HCT116 (cell line): ENCODE measurements around the gene SRSF7. TPM values are rescaled to one million over a fixed set of nuclear protein-coding genes. Genes with fewer than 3 reads are reported as not detected.
A peak's percentile ranks its signal among the peaks of the same experiment; 100 is the strongest.
"Not testable (repeated sequence)": the region's sequence is repeated elsewhere in the genome, so short reads cannot be mapped to it uniquely, and the experiment has no call there.

Experiments
- ATAC-seq: fragments of 200-7000 bp; cut with Tn5 transposase; 2 replicates; pipeline ENCODE4 v1.9.1; 2020; ENCODE audit warnings: mild to moderate bottlenecking, moderate library complexity
- BruUV-seq: library from RNA; stranded (reverse); fragments of 400-500 nt; replicated peaks from 2 replicates; lab custom pipeline; 2021; lab: Mats Ljungman, UMichigan
- CTCF ChIA-PET: fragments of 300-600 bp; sonication (Branson Sonifier 250); formaldehyde crosslinking; loops from one replicate; lab custom pipeline; 2021; ENCODE audit warnings: antibody characterized with exemption; lab: Charles Lee
- POLR2A ChIA-PET: fragments of 300-600, 350-600 bp; sonication (Branson Sonifier 250); formaldehyde crosslinking; loops from one replicate; lab custom pipeline; 2021; ENCODE audit warnings: antibody characterized with exemption; lab: Charles Lee
- RAD21 ChIA-PET, 2 experiments: fragments of 300-600 bp; sonication (Branson Sonifier 250); formaldehyde crosslinking; loops; one replicate each; lab custom pipeline; 2023; ENCODE audit warnings: low total read pairs in 2 of 2; ENCODE audit not compliant: uncharacterized antibody in 2 of 2, unreplicated experiment in 2 of 2, low non-redundant PET in 1 of 2; lab: Charles Lee
- DNase-seq: peaks from one replicate; pipeline ENCODE4 v3.0.0-alpha.2; 2010; ENCODE audit warnings: low read depth, low spot score
- H2AFZ ChIP-seq: fragments of 200-600 bp; shearing (Covaris generic), sonication (generic); 2 replicates; pipeline ENCODE4 v1.6.1; 2017; ENCODE audit warnings: low read depth, mixed run types, mixed read lengths, antibody characterized with exemption, low read length; ENCODE audit not compliant: poor library complexity, severe bottlenecking
- H3K27ac ChIP-seq: 2 replicates; pipeline ENCODE4 v1.5.1; 2012; ENCODE audit warnings: low read depth, low read length
- H3K27me3 ChIP-seq: fragments of 200-600 bp; sonication (generic); 2 replicates; pipeline ENCODE4 v1.6.1; 2016; ENCODE audit warnings: mixed run types, low read length, mixed read lengths; ENCODE audit not compliant: insufficient read depth
- H3K36me3 ChIP-seq, 2 experiments: fragments of 200-500 bp in 1 of 2; fragments of 200-600 bp in 1 of 2; sonication (Bioruptor generic) in 1 of 2; sonication (generic) in 1 of 2; 2 replicates each; pipeline versions ENCODE4 v1.5.1 to v1.6.1; 2014 to 2016; ENCODE audit warnings: low read length in 2 of 2, inconsistent platforms in 1 of 2, mixed read lengths in 1 of 2, mixed run types in 1 of 2; ENCODE audit not compliant: insufficient read depth in 2 of 2, control insufficient read depth in 1 of 2
- H3K4me1 ChIP-seq, 2 experiments: fragments of 200-600 bp in 1 of 2; sonication (generic) in 1 of 2; 2 replicates each; pipeline versions ENCODE4 v1.5.1 to v1.6.1; 2012 to 2017; ENCODE audit warnings: low read length in 2 of 2, inconsistent platforms in 1 of 2, mild to moderate bottlenecking in 1 of 2, mixed read lengths in 1 of 2, mixed run types in 1 of 2, moderate library complexity in 1 of 2; ENCODE audit not compliant: insufficient read depth in 2 of 2, control insufficient read depth in 1 of 2
- H3K4me2 ChIP-seq: fragments of 200-600 bp; sonication (generic); 2 replicates; pipeline ENCODE4 v1.6.1; 2017; ENCODE audit warnings: mixed run types, low read length, mixed read lengths
- H3K4me3 ChIP-seq, 2 experiments: fragments of 200-600 bp in 1 of 2; sonication (generic) in 1 of 2; replicated peaks in 1 of 2; 2 replicates each; pipeline ENCODE4 v1.5.1; 2011 to 2016; ENCODE audit warnings: low read length in 2 of 2, control low read depth in 1 of 2, low read depth in 1 of 2, mild to moderate bottlenecking in 1 of 2, mixed read lengths in 1 of 2, mixed run types in 1 of 2
- H3K79me2 ChIP-seq: fragments of 200-600 bp; sonication (generic); 2 replicates; pipeline ENCODE4 v1.6.1; 2017; ENCODE audit warnings: mild to moderate bottlenecking, mixed run types, low read length, moderate library complexity, mixed read lengths; ENCODE audit not compliant: insufficient read depth
- H3K9ac ChIP-seq: fragments of 200-600 bp; sonication (generic); 2 replicates; pipeline ENCODE4 v1.6.1; 2016; ENCODE audit warnings: low read length, mixed read lengths
- H3K9me2 ChIP-seq: fragments of 200-600 bp; sonication (generic), shearing (Covaris generic); 2 replicates; pipeline ENCODE4 v1.6.1; 2017; ENCODE audit warnings: mixed run types, mild to moderate bottlenecking, moderate library complexity; ENCODE audit not compliant: insufficient read depth
- H3K9me3 ChIP-seq, 2 experiments: fragments of 200-500 bp in 1 of 2; fragments of 200-600 bp in 1 of 2; sonication (Bioruptor generic) in 1 of 2; sonication (generic) in 1 of 2; 2 replicates each; pipeline ENCODE4 v1.6.1; 2014 to 2017; ENCODE audit warnings: low read length in 2 of 2, mixed read lengths in 2 of 2, inconsistent platforms in 1 of 2, low read depth in 1 of 2, mild to moderate bottlenecking in 1 of 2, mixed run types in 1 of 2, moderate library complexity in 1 of 2; ENCODE audit not compliant: control insufficient read depth in 1 of 2, insufficient read depth in 1 of 2
- H4K20me1 ChIP-seq: fragments of 200-600 bp; sonication (generic), shearing (Covaris generic); 2 replicates; pipeline ENCODE4 v1.6.1; 2017; ENCODE audit warnings: mixed run types, mild to moderate bottlenecking, moderate library complexity; ENCODE audit not compliant: insufficient read depth
- CBX3 ChIP-seq: IDR thresholded peaks from 2 replicates; pipeline ENCODE4 v1.6.1; 2012; ENCODE audit warnings: low read depth
- CEBPB ChIP-seq: IDR thresholded peaks from 2 replicates; pipeline ENCODE4 v1.6.1; 2012; ENCODE audit warnings: low read depth
- EZH2phosphoT487 ChIP-seq: fragments of 200-600 bp; IDR thresholded peaks from 2 replicates; pipeline ENCODE4 v1.6.1; 2018; ENCODE audit warnings: antibody characterized with exemption, borderline replicate concordance
- FOSL1 ChIP-seq: IDR thresholded peaks from 2 replicates; pipeline ENCODE4 v1.6.1; 2012; ENCODE audit warnings: low read depth
- MAX ChIP-seq: IDR thresholded peaks from 2 replicates; pipeline ENCODE4 v1.6.1; 2012
- POLR2AphosphoS5 ChIP-seq: IDR thresholded peaks from 2 replicates; pipeline ENCODE4 v1.6.1; 2011; ENCODE audit warnings: mild to moderate bottlenecking, low read depth, low read length, moderate library complexity
- RAD21 ChIP-seq: IDR thresholded peaks from 2 replicates; pipeline ENCODE4 v1.6.1; 2012; ENCODE audit warnings: low read depth, mild to moderate bottlenecking
- SRF ChIP-seq: IDR thresholded peaks from 2 replicates; pipeline ENCODE4 v1.6.1; 2012; ENCODE audit warnings: low read depth
- ZNF274 ChIP-seq: fragments of 200-500 bp; sonication (Bioruptor generic); IDR thresholded peaks from 2 replicates; pipeline ENCODE4 v1.6.1; 2014; ENCODE audit warnings: mild to moderate bottlenecking, low read depth, low read length, inconsistent platforms
- intact Hi-C: fragments of 100-400 bp; cut with micrococcal nuclease; formaldehyde crosslinking; loops from 2 replicates; pipeline ENCODE4 v1.10.0; 2022
- total RNA-seq: library from RNA; stranded (reverse); gene quantifications from one replicate; pipeline ENCODE4 v1.2.1, GENCODE V29; 2021; ENCODE audit not compliant: unreplicated experiment

The SRSF7 gene
- total RNA-seq, 1 experiment from 2014 or later, result 215 TPM

GRCh38 chr2:38797953-38798352, 46.8 kb upstream of the SRSF7 start:
- BruUV-seq, result no TSS peak
- ATAC-seq, result no peak
- ChIA-PET POLR2A (no interaction called here), RAD21 (no interaction called here), CTCF (no interaction called here)
- DNase-seq, result no peak
- Histone ChIP-seq H3K9ac (no peak overlapping the region), H3K36me3 (no peaks in the 10 kb centered on the region), H3K79me2 (no peaks in the 10 kb centered on the region), H3K4me1 (peaks cover 0 to 8% of the 10 kb centered on the region in 2 experiments; a peak in 1 of 4 replicates), H3K9me3 (no peaks in the 10 kb centered on the region), H3K4me2 (no peak overlapping the region), H3K27ac (no peak overlapping the region), H3K9me2 (no peaks in the 10 kb centered on the region), H4K20me1 (no peaks in the 10 kb centered on the region), H3K4me3 (no peak overlapping the region), H2AFZ (no peak overlapping the region), H3K27me3 (no peaks in the 10 kb centered on the region)
- intact Hi-C loops, result no loop called here
- TF ChIP-seq POLR2AphosphoS5, result no peak
- TF ChIP-seq RAD21, result no peak
- TF ChIP-seq ZNF274, result no peak
- TF ChIP-seq SRF, result no peak
- TF ChIP-seq CBX3, result no peak
- TF ChIP-seq CEBPB, result no peak
- no peak for TF ChIP-seq EZH2phosphoT487
- TF ChIP-seq FOSL1, result no peak

GRCh38 chr2:38797250-38797676, 46.1 kb upstream of the SRSF7 start:
- Histone ChIP-seq H3K27ac (no peak overlapping the region), H3K36me3 (no peaks in the 10 kb centered on the region), H3K4me1 (peaks cover 0 to 8% of the 10 kb centered on the region in 2 experiments; a peak in 1 of 4 replicates), H3K27me3 (no peaks in the 10 kb centered on the region), H3K9me2 (no peaks in the 10 kb centered on the region), H3K79me2 (no peaks in the 10 kb centered on the region), H2AFZ (no peak overlapping the region), H3K4me2 (no peak overlapping the region), H3K9me3 (no peaks in the 10 kb centered on the region), H3K4me3 (no peak overlapping the region), H3K9ac (no peak overlapping the region), H4K20me1 (no peaks in the 10 kb centered on the region)
- ChIA-PET POLR2A (no interaction called here), RAD21 (no interaction called here), CTCF (no interaction called here)
- peak; percentile 62; the same call in 1 of the 2 replicates for ATAC-seq
- no peak for DNase-seq
- TF ChIP-seq MAX (no peak), EZH2phosphoT487 (no peak)
- intact Hi-C loops, result no loop called here
- no TSS peak for BruUV-seq

GRCh38 chr2:38795016-38795415, 43.9 kb upstream of the SRSF7 start:
- ATAC-seq, H3K4me2 ChIP-seq, BruUV-seq, DNase-seq, RAD21 ChIA-PET, H3K9ac ChIP-seq, CTCF ChIA-PET, H3K79me2 ChIP-seq, H3K9me3 ChIP-seq, POLR2A ChIA-PET, H3K4me1 ChIP-seq, H2AFZ ChIP-seq, H3K27me3 ChIP-seq, H3K9me2 ChIP-seq, H3K4me3 ChIP-seq, H3K36me3 ChIP-seq, H4K20me1 ChIP-seq, intact Hi-C loops, H3K27ac ChIP-seq: not testable (repeated sequence)
